Measurements from ENCODE around the gene KLHL3. TPM values are rescaled to one million over a fixed set of nuclear protein-coding genes. Genes with fewer than 3 reads are reported as not detected.
A peak's percentile ranks its signal among the peaks of the same experiment; 100 is the strongest.

KLHL3 gene
- total and polyA plus RNA-seq, 9 of the 15 experiments (the other 6 are each of a cell fraction or from before 2014, with no cell fraction given), result under 0.01 to 1.5 (median 0.22) TPM

GRCh38 chr5:137754188-137754960 is 18.5 kb upstream of the KLHL3 start, which contains the start of gene HNRNPA0 (continued):
- TF ChIP-seq SMARCC2 (IDR thresholded peaks at IDR 0.05; ENCODE audit: low read depth), result no peak
- no peak for TF ChIP-seq TARDBP (IDR thresholded peaks at IDR 0.05)
- no peak; the same call in none of the 2 replicates for TF ChIP-seq TGIF2 (CRISPR knock-in tag; IDR thresholded peaks at IDR 0.05)
- TF ChIP-seq SAFB2 (IDR thresholded peaks at IDR 0.05; ENCODE audit: borderline replicate concordance, low read depth, low read length, severe bottlenecking), result no peak
- no peak for TF ChIP-seq DDX20 (tag; IDR thresholded peaks at IDR 0.05; ENCODE audit: low read depth)
- TF ChIP-seq GABPB1 (CRISPR knock-in tag; IDR thresholded peaks at IDR 0.05), result peak; percentile 95
- TF ChIP-seq, protein P1, sequence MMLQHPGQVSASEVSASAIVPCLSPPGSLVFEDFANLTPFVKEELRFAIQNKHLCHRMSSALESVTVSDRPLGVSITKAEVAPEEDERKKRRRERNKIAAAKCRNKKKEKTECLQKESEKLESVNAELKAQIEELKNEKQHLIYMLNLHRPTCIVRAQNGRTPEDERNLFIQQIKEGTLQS (IDR thresholded peaks at IDR 0.05), result peak; percentile 74
- TF ChIP-seq, protein P1 (CRISPR knock-in tag; conservative IDR thresholded peaks at IDR 0.05), result peak; percentile 6; the same call in 1 of the 2 replicates
- TF ChIP-seq FUS (optimal IDR thresholded peaks at IDR 0.05; ENCODE audit: low read depth, low read length), result no peak
- peak; percentile 100 for TF ChIP-seq SRSF1 (IDR thresholded peaks at IDR 0.05; ENCODE audit: low read depth, low read length)
- TF ChIP-seq ZNF280A (IDR thresholded peaks at IDR 0.05; ENCODE audit: low read depth, partially characterized antibody), result no peak
- TF ChIP-seq, protein P2, sequence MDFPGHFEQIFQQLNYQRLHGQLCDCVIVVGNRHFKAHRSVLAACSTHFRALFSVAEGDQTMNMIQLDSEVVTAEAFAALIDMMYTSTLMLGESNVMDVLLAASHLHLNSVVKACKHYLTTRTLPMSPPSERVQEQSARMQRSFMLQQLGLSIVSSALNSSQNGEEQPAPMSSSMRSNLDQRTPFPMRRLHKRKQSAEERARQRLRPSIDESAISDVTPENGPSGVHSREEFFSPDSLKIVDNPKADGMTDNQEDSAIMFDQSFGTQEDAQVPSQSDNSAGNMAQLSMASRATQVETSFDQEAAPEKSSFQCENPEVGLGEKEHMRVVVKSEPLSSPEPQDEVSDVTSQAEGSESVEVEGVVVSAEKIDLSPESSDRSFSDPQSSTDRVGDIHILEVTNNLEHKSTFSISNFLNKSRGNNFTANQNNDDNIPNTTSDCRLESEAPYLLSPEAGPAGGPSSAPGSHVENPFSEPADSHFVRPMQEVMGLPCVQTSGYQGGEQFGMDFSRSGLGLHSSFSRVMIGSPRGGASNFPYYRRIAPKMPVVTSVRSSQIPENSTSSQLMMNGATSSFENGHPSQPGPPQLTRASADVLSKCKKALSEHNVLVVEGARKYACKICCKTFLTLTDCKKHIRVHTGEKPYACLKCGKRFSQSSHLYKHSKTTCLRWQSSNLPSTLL (IDR thresholded peaks at IDR 0.05), result no peak
- TF ChIP-seq ZC3H11A (IDR thresholded peaks at IDR 0.05; ENCODE audit: low read depth, low read length), result no peak
- TF ChIP-seq L3MBTL2 (IDR thresholded peaks at IDR 0.05), result no peak; the same call in 1 of the 2 replicates
- TF ChIP-seq, protein P3, sequence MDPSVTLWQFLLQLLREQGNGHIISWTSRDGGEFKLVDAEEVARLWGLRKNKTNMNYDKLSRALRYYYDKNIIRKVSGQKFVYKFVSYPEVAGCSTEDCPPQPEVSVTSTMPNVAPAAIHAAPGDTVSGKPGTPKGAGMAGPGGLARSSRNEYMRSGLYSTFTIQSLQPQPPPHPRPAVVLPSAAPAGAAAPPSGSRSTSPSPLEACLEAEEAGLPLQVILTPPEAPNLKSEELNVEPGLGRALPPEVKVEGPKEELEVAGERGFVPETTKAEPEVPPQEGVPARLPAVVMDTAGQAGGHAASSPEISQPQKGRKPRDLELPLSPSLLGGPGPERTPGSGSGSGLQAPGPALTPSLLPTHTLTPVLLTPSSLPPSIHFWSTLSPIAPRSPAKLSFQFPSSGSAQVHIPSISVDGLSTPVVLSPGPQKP (CRISPR knock-in tag; IDR thresholded peaks at IDR 0.05), result no peak
- TF ChIP-seq FOS (IDR thresholded peaks at IDR 0.05; ENCODE audit: extremely low read depth, insufficient read length), result peak; percentile 56
- no peak; the same call in 1 of the 2 replicates for TF ChIP-seq ZKSCAN1 (IDR thresholded peaks at IDR 0.05; ENCODE audit: low read depth, low read length)
- TF ChIP-seq POU5F1 (IDR thresholded peaks at IDR 0.05; ENCODE audit: borderline replicate concordance, low read depth, low read length, partially characterized antibody), result no peak
- TF ChIP-seq MEF2A (IDR thresholded peaks at IDR 0.05; ENCODE audit: control insufficient read depth, low read depth, low read length), result no peak
- TF ChIP-seq ZNF764 (CRISPR knock-in tag; IDR thresholded peaks at IDR 0.05; ENCODE audit: low read depth), result peak; percentile 63; the same call in 1 of the 2 replicates
- peak; percentile 63; the same call in 1 of the 2 replicates for TF ChIP-seq ATF1 (CRISPR knock-in tag; IDR thresholded peaks at IDR 0.05)
- peak; percentile 98 for TF ChIP-seq ATF1 (tag; IDR thresholded peaks at IDR 0.05)
- TF ChIP-seq TSC22D4 (tag; IDR thresholded peaks at IDR 0.05), result no peak
